ENCODE measurements around the gene GOLGA7B.

GOLGA7B gene

DNA sequence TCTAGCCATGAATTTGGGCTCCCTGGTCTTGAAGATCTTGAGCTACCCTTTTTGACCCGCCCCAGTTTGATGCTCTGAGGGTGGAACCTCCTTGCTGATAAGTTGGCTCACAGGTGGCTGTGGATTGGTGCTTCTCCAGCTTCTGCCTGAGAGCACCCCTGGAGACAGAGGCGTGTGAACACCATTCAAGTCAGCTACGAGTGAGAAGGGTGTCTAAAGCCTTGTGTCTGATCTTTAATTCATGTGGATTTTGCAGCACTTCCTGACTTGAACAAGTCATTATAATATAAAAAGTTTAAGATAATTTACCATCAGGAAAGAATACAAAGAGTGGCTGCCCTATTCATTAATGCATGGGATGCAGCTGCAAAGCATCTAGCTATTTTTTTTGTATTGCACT lies 37.7 kb upstream of the GOLGA7B start:
- TF ChIP-seq, protein P1, sequence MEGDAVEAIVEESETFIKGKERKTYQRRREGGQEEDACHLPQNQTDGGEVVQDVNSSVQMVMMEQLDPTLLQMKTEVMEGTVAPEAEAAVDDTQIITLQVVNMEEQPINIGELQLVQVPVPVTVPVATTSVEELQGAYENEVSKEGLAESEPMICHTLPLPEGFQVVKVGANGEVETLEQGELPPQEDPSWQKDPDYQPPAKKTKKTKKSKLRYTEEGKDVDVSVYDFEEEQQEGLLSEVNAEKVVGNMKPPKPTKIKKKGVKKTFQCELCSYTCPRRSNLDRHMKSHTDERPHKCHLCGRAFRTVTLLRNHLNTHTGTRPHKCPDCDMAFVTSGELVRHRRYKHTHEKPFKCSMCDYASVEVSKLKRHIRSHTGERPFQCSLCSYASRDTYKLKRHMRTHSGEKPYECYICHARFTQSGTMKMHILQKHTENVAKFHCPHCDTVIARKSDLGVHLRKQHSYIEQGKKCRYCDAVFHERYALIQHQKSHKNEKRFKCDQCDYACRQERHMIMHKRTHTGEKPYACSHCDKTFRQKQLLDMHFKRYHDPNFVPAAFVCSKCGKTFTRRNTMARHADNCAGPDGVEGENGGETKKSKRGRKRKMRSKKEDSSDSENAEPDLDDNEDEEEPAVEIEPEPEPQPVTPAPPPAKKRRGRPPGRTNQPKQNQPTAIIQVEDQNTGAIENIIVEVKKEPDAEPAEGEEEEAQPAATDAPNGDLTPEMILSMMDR (IDR thresholded peaks at IDR 0.05; ENCODE audit: insufficient read depth, low read depth, low read length, missing control alignments) = no peak
- no peak for DNase-seq (ENCODE audit: low read depth)
- no peak overlapping the region for H3K4me3 ChIP-seq (ENCODE audit: low read length)

DNA sequence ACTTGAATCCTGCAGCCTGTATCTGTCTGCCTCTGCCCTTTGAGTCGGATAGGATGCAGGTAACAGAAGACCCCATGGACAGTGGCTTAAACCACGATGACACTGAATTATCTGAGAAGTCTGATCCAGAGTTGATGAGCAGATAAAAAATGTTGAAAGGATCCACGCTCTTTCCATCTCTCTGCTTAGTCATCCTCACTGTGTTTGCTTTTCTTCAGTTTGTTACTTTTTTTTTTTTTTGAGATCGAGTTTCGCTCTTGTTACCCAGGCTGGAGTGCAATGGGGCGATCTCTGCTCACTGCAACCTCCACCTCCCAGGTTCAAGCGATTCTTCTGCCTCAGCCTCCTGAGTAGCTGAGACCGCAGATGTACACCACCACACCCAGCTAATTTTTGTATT lies 36.9 kb upstream of the GOLGA7B start:
- DNase-seq (ENCODE audit: low read depth) = no peak
- TF ChIP-seq, protein P1 (IDR thresholded peaks at IDR 0.05; ENCODE audit: insufficient read depth, low read depth, low read length, missing control alignments) = no peak
- H3K4me3 ChIP-seq (ENCODE audit: low read length) = no peak overlapping the region

DNA sequence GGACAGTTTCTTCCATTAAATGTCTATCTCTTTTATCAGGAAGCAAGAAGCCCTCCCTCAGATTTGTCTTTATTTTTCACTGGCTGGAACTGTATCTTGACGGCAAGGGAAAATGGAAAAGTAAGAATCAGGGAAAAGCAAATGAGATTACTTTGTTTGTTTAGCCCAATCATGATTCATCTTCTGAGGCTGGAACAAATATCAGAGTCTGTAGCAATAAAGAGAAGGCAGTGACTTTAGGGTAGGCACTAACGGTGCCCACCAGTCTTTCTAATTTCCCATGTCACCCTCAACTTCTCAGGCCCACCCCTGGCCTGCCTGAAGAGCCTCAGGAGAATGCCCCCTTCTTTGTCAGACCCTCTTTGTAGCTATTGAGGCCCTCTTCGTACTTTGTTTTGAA lies 36.3 kb upstream of the GOLGA7B start:
- DNase-seq (ENCODE audit: low read depth) = no peak
- H3K4me3 ChIP-seq (ENCODE audit: low read length) = no peak overlapping the region
- TF ChIP-seq, protein P1 (IDR thresholded peaks at IDR 0.05; ENCODE audit: insufficient read depth, low read depth, low read length, missing control alignments) = no peak

DNA sequence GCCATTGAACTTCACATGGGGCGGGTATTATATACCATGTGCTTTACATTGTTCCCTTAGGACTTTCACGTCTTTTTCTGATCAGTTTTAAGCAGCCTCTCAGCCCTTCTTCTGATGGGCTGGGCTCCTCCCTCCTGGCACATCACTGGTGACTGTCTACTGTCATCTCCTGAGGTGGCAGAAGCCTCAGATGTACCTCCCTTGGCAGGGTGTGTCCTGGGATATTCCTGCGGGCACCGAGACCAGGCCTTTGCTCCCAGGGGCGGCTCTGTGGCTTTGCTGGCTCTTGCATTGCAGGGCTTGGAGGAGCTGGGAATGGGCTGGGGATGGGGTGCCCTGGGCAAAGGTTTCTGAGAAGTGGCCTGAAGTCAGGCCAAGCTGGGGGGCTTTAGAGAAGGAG lies 34.6 kb upstream of the GOLGA7B start:
- TF ChIP-seq, protein P1 (IDR thresholded peaks at IDR 0.05; ENCODE audit: insufficient read depth, low read depth, low read length, missing control alignments) = no peak
- H3K4me3 ChIP-seq (ENCODE audit: low read length) = no peak overlapping the region
- DNase-seq (ENCODE audit: low read depth) = no peak

DNA sequence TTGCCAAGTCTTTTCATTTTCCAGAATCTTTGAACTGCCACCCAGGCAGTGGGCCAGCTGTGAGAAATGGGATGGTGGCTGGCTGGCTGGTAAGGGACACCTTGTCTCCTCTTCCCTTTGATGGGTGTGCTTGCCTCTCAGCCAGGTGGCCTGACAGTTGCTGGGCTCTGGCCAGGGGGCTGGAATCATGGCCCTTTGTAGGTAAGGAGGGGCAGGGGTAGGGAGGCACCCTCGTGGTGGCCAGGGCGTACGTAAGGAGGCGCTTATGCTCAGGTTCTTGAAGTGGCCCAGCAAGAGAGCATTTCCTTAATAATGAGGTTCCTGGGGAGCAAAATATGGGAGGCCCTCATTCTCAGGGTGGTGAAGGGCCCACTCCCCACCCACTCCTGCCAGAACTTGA lies 33.0 kb upstream of the GOLGA7B start:
- DNase-seq (ENCODE audit: low read depth) = no peak
- no peak overlapping the region for H3K4me3 ChIP-seq (ENCODE audit: low read length)
- TF ChIP-seq, protein P1 (IDR thresholded peaks at IDR 0.05; ENCODE audit: insufficient read depth, low read depth, low read length, missing control alignments) = no peak

DNA sequence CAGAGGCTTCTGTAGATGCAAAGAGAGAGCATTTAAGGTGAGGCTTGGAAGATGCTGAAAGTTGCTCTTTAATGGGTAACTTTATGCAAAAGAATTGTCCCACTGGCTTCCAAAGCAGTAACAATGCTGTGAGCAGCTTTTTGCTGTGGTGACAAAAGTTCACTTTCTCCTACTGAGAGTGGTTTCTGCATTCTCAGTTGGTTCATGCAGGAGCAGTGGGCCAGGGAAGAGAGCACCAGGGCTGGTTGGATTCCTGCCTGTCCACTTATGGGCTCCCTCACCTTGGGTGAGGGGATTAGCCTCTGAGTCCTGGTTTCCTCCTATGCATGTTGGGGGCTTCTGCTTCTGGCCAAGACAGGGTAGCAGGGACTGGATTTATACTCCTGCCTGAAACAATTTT lies 31.1 kb upstream of the GOLGA7B start:
- DNase-seq (ENCODE audit: low read depth) = no peak
- TF ChIP-seq, protein P1 (IDR thresholded peaks at IDR 0.05; ENCODE audit: insufficient read depth, low read depth, low read length, missing control alignments) = no peak
- no peak overlapping the region for H3K4me3 ChIP-seq (ENCODE audit: low read length)

DNA sequence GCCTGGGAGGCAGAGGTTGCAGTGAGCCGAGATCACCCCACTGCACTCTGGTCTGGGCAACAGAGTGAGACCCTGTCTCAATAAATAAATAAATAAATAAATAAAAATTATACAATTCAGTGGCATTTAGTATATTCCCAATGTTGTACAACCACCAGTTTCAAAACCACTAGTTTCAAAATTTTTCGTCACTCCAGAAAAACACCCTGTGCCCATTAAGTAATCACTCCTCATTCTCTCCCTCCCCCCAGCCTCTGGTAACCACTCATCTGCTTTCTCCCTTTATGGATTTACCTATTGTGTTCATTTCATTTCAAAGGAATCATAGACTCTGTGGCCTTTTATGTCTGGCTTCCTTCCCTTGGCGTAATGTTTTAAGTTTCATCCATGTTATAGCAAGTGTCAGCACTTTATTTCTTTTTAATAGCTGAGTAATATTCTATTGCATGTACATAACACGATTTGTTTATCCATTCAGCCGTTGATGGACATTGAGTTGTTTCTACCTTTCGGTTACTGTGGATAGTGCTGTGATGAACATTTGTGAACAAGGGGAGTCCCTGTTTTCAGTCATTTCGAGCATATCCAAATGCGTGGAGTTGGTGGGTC lies 29.4 kb upstream of the GOLGA7B start:
- TF ChIP-seq, protein P1 (IDR thresholded peaks at IDR 0.05; ENCODE audit: insufficient read depth, low read depth, low read length, missing control alignments) = no peak
- DNase-seq (ENCODE audit: low read depth) = no peak
- no peak overlapping the region for H3K4me3 ChIP-seq (ENCODE audit: low read length)
